CD4-positive, CD25-positive, alpha-beta regulatory T cell (primary cell): ENCODE results near the gene TULP3. TPM values are rescaled to one million over a fixed set of nuclear protein-coding genes. Genes with fewer than 3 reads are reported as not detected.
A peak's percentile ranks its signal among the peaks of the same experiment; 100 is the strongest.

ENCODE experiments used
- ATAC-seq, 2 donors: fragments of 150-1000 bp; cut with Tn5 transposase; one replicate each; pipeline ENCODE4 v1.10.0; 2021; ENCODE audit warnings: low read depth in 2 of 2, moderate number of reproducible peaks in 2 of 2, moderate library complexity in 1 of 2
- DNase-seq, 3 donors: peaks; one replicate each; pipeline versions ENCODE4 v3.0.0 to v3.0.0-alpha.2; 2012 to 2022; ENCODE audit warnings: mixed read lengths in 1 of 3
- H3K27ac ChIP-seq: one replicate; pipeline ENCODE4 v1.7.0; 2013; ENCODE audit warnings: mild to moderate bottlenecking, low read length; ENCODE audit not compliant: insufficient read depth, poor library complexity, severe bottlenecking
- H3K27me3 ChIP-seq: one replicate; pipeline ENCODE4 v1.7.0; 2013; ENCODE audit warnings: low read length; ENCODE audit not compliant: control insufficient read depth, insufficient read depth
- H3K36me3 ChIP-seq: one replicate; pipeline ENCODE4 v1.7.0; 2013; ENCODE audit warnings: mild to moderate bottlenecking, low read length, moderate library complexity; ENCODE audit not compliant: control insufficient read depth, insufficient read depth
- H3K4me1 ChIP-seq: 2 replicates; pipeline ENCODE4 v1.7.0; 2013; ENCODE audit warnings: mild to moderate bottlenecking, low read length; ENCODE audit not compliant: insufficient read depth, control insufficient read depth, poor library complexity, severe bottlenecking
- H3K4me3 ChIP-seq: one replicate; pipeline ENCODE4 v1.7.0; 2013; ENCODE audit warnings: low read depth, mild to moderate bottlenecking, low read length, moderate library complexity
- H3K9me3 ChIP-seq, 2 experiments: 1 replicate in 1 of 2; 2 replicates in 1 of 2; pipeline ENCODE4 v1.7.0; 2013; ENCODE audit warnings: low read length in 2 of 2, mild to moderate bottlenecking in 1 of 2, moderate library complexity in 1 of 2; ENCODE audit not compliant: control insufficient read depth in 2 of 2
- H3K27ac Mint-ChIP-seq, 3 donors: one replicate each; pipeline ENCODE4 v1.8.0; 2020 to 2022; ENCODE audit warnings: mild to moderate bottlenecking in 3 of 3, mixed read lengths in 3 of 3, moderate library complexity in 2 of 3
- H3K27me3 Mint-ChIP-seq: one replicate; pipeline ENCODE4 v1.8.0; 2022; ENCODE audit warnings: mild to moderate bottlenecking, mixed read lengths
- H3K36me3 Mint-ChIP-seq: one replicate; pipeline ENCODE4 v1.8.0; 2020; ENCODE audit warnings: mixed read lengths
- H3K4me1 Mint-ChIP-seq, 4 donors: one replicate each; pipeline ENCODE4 v1.8.0; 2020 to 2022; ENCODE audit warnings: mixed read lengths in 4 of 4, mild to moderate bottlenecking in 1 of 4
- H3K4me3 Mint-ChIP-seq, 4 donors: one replicate each; pipeline ENCODE4 v1.8.0; 2020 to 2022; ENCODE audit warnings: mild to moderate bottlenecking in 4 of 4, mixed read lengths in 4 of 4, moderate library complexity in 3 of 4
- H3K9me3 Mint-ChIP-seq, 7 donors: one replicate each; pipeline ENCODE4 v1.8.0; 2020 to 2022; ENCODE audit warnings: mixed read lengths in 7 of 7, mild to moderate bottlenecking in 3 of 7, moderate library complexity in 2 of 7
- polyA plus RNA-seq, 4 donors: library from polyadenylated mRNA; unstranded; fragments of 300-500 nt; fragmentation: Illumina TruSeq; gene quantifications; one replicate each; pipeline ENCODE4 v1.2.3, GENCODE V29; 2021
- total RNA-seq: library from RNA; stranded (reverse); gene quantifications from one replicate; pipeline ENCODE4 v1.2.3, GENCODE V29; 2022

TULP3 gene
- total and polyA plus RNA-seq, 5 donors from 2014 or later, result 2.4 to 7.7 (median 5.7) TPM

GRCh38 chr12:2937500-2937899 lies 46.8 kb downstream of the TULP3 start:
- H3K4me1 ChIP-seq, result no peaks in the 10 kb centered on the region
- H3K27ac ChIP-seq, result no peak overlapping the region
- no peaks in the 10 kb centered on the region for H3K27me3 ChIP-seq
- H3K36me3 ChIP-seq, result peaks cover 21% of the 10 kb centered on the region
- Mint-ChIP-seq H3K4me1 (no peaks in the 10 kb centered on the region), H3K9me3 (no peaks in the 10 kb centered on the region), H3K27me3 (no peaks in the 10 kb centered on the region), H3K4me3 (no peak overlapping the region), H3K36me3 (peaks cover 33% of the 10 kb centered on the region), H3K27ac (no peak overlapping the region)
- H3K4me3 ChIP-seq, result no peak overlapping the region
- ATAC-seq (no peak), DNase-seq (no peak)
- no peaks in the 10 kb centered on the region for H3K9me3 ChIP-seq

- Mint-ChIP-seq H3K27me3 (no peaks in the 10 kb centered on the region), H3K36me3 (peaks cover 29% of the 10 kb centered on the region), H3K27ac (no peak overlapping the region)
Measured at GRCh38 chr12:2939191-2939590, 48.5 kb downstream of the TULP3 start.

GRCh38 chr12:2940564-2940963 lies 49.9 kb downstream of the TULP3 start:
- no peak for DNase-seq
- H3K4me3 Mint-ChIP-seq, result no peak overlapping the region
- H3K4me3 ChIP-seq, result no peak overlapping the region
- H3K27ac Mint-ChIP-seq, result no peak overlapping the region
- no peaks in the 10 kb centered on the region for H3K9me3 ChIP-seq
- H3K27me3 Mint-ChIP-seq, result no peaks in the 10 kb centered on the region
- peaks cover 12% of the 10 kb centered on the region for H3K36me3 ChIP-seq
- no peak overlapping the region for H3K27ac ChIP-seq
- peaks cover 16% of the 10 kb centered on the region for H3K36me3 Mint-ChIP-seq
- no peak for ATAC-seq
- H3K27me3 ChIP-seq, result no peaks in the 10 kb centered on the region
- H3K4me1 ChIP-seq, result peaks cover 4% of the 10 kb centered on the region
- peaks cover 0 to 4% (median 0%) of the 10 kb centered on the region in 4 donors for H3K4me1 Mint-ChIP-seq
- H3K9me3 Mint-ChIP-seq, result no peaks in the 10 kb centered on the region

More at GRCh38 chr12:2939191-2939590, 48.5 kb downstream of the TULP3 start:
- peaks cover 16% of the 10 kb centered on the region for H3K36me3 ChIP-seq
- no peaks in the 10 kb centered on the region for H3K27me3 ChIP-seq
- H3K9me3 Mint-ChIP-seq, result no peaks in the 10 kb centered on the region
- no peak overlapping the region for H3K4me3 Mint-ChIP-seq
- no peak for ATAC-seq
- no peaks in the 10 kb centered on the region for H3K9me3 ChIP-seq
- no peaks in the 10 kb centered on the region for H3K4me1 Mint-ChIP-seq
- no peaks in the 10 kb centered on the region for H3K4me1 ChIP-seq
- DNase-seq, result no peak
- H3K27ac ChIP-seq, result no peak overlapping the region
- H3K4me3 ChIP-seq, result no peak overlapping the region

- Mint-ChIP-seq H3K27ac (no peak overlapping the region), H3K9me3 (no peaks in the 10 kb centered on the region), H3K4me1 (peaks cover 0 to 4% (median 0%) of the 10 kb centered on the region in 4 donors), H3K36me3 (peaks cover 15% of the 10 kb centered on the region), H3K27me3 (no peaks in the 10 kb centered on the region), H3K4me3 (no peak overlapping the region)
- Histone ChIP-seq H3K27me3 (no peaks in the 10 kb centered on the region), H3K36me3 (peaks cover 12% of the 10 kb centered on the region), H3K4me3 (no peak overlapping the region), H3K4me1 (peaks cover 4% of the 10 kb centered on the region), H3K27ac (no peak overlapping the region), H3K9me3 (no peaks in the 10 kb centered on the region)
- DNase-seq (no peak), ATAC-seq (no peak)
Measured at GRCh38 chr12:2941524-2941923, 50.8 kb downstream of the TULP3 start.

DNA sequence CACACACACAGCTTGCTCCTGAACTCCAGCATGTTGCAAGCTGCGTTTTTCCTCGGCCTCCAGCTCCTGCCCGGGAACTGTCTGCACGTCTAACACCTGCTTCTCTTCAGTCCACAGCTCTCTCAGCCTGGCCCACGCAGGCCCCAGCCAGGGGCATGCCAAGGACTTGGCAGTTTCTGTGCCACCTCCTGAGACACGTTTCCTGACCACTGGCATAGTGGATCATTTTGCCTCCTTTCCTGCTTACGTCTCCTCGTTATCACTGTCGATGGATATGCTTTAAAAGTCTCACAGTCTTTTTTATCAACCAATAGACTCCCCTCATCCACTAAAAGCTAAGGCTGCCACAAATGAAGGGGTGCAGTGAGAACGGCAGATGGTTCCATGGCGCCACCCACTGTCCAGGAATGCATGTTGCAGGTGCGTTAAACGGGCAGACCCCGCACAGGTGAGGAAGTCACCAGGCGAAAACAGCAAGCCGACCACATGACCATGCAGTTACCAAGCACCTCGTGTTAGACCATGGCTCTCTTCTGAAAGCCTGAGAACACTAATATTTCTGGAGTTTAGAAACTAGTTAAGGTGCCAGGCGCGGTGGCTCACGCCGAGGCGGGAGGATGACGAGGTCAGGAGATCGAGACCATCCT lies 53.8 kb downstream of the TULP3 start:
- Mint-ChIP-seq H3K36me3 (peaks cover 2% of the 10 kb centered on the region), H3K9me3 (no peaks in the 10 kb centered on the region), H3K4me3 (no peak overlapping the region), H3K4me1 (peaks cover 0 to 4% (median 0%) of the 10 kb centered on the region in 4 donors), H3K27me3 (peaks cover 5% of the 10 kb centered on the region), H3K27ac (peak overlapping the region in 1 of 3 donors; percentile 43)
- Histone ChIP-seq H3K27ac (no peak overlapping the region), H3K9me3 (no peaks in the 10 kb centered on the region), H3K4me1 (peaks cover 4% of the 10 kb centered on the region), H3K4me3 (no peak overlapping the region), H3K27me3 (no peaks in the 10 kb centered on the region), H3K36me3 (peaks cover 2% of the 10 kb centered on the region)
- peak; percentile 14 to 70 (median 41) for DNase-seq
- ATAC-seq, result peak; percentile 53 to 65

DNA sequence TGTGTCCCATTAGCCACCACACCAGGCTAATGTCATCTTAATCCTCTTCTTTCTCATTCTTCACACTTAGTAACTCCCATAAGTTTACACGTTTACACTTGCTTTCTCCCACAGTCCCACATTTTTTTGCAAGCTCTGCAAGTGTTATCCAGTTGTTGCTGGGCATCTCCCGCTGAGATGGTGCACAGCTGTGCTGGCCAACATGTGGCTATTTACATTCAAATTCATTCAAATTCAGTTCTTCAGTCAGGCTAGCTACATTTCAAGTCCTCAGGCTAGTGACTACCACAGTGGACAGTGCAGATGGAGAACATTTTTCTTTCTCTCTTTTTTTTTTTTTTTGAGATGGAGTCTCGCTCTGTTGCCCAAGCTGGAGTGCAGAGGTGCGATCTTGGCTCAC lies 58.7 kb downstream of the TULP3 start:
- H3K27ac ChIP-seq, result no peak overlapping the region
- H3K4me3 Mint-ChIP-seq, result no peak overlapping the region
- DNase-seq (no peak), ATAC-seq (no peak)
- no peaks in the 10 kb centered on the region for H3K9me3 ChIP-seq
- H3K36me3 ChIP-seq, result no peaks in the 10 kb centered on the region
- peak overlapping the region in 1 of 3 donors; percentile 50 for H3K27ac Mint-ChIP-seq
- no peaks in the 10 kb centered on the region for H3K27me3 ChIP-seq
- H3K4me1 Mint-ChIP-seq, result peaks cover 0 to 4% (median 0%) of the 10 kb centered on the region in 4 donors
- no peak overlapping the region for H3K4me3 ChIP-seq
- no peaks in the 10 kb centered on the region for H3K36me3 Mint-ChIP-seq
- H3K4me1 ChIP-seq, result peaks cover 4% of the 10 kb centered on the region
- H3K27me3 Mint-ChIP-seq, result peaks cover 10% of the 10 kb centered on the region
- no peaks in the 10 kb centered on the region for H3K9me3 Mint-ChIP-seq

- H3K27ac Mint-ChIP-seq, result no peak overlapping the region
- Histone ChIP-seq H3K4me1 (peaks cover 13% of the 10 kb centered on the region), H3K27me3 (peaks cover 17% of the 10 kb centered on the region), H3K4me3 (no peak overlapping the region), H3K36me3 (no peaks in the 10 kb centered on the region), H3K27ac (no peak overlapping the region), H3K9me3 (no peaks in the 10 kb centered on the region)
- DNase-seq, result no peak
- no peak for ATAC-seq
- no peaks in the 10 kb centered on the region for H3K9me3 Mint-ChIP-seq
- no peaks in the 10 kb centered on the region for H3K36me3 Mint-ChIP-seq
- H3K4me3 Mint-ChIP-seq, result no peak overlapping the region
- H3K27me3 Mint-ChIP-seq, result peaks cover 41% of the 10 kb centered on the region
- peaks cover 0 to 15% (median 7%) of the 10 kb centered on the region in 4 donors for H3K4me1 Mint-ChIP-seq
Measured at GRCh38 chr12:2955888-2956287, 65.2 kb downstream of the TULP3 start.

DNA sequence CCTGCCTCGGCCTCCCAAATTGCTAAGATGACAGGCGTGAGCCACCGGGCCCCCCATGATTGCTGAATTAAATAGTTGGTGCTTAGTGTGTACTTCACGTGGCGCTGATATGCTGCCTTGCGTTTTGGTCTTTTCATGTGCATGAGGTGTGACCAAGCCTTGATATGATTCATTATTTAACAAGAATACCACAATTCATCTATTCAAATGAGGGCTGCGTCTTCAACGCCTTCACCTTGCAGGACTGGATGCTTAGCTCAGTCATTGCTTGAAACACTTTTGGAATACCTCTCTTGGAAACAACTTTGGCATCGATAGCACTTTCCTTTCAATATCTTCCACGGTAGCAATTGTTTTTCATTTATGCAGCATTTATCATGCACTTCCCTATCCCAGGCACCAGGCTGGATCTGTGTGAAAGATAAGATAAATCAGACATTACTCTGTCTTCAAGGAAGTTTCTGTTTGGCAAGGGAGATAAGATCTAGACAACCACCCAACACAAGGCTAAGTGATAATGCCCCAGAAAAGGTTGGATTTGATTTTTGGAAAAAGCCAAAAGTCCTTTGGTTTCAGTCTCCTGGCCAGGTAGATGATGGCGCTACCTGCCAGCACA lies 67.2 kb downstream of the TULP3 start:
- Mint-ChIP-seq H3K9me3 (no peaks in the 10 kb centered on the region), H3K27ac (no peak overlapping the region), H3K36me3 (no peaks in the 10 kb centered on the region), H3K4me3 (peak overlapping the region in 2 of 4 donors; percentile 1 to 67), H3K27me3 (peaks cover 49% of the 10 kb centered on the region), H3K4me1 (peaks cover 0 to 16% (median 8%) of the 10 kb centered on the region in 4 donors)
- Histone ChIP-seq H3K36me3 (no peaks in the 10 kb centered on the region), H3K27me3 (peaks cover 26% of the 10 kb centered on the region), H3K4me3 (no peak overlapping the region), H3K9me3 (no peaks in the 10 kb centered on the region), H3K27ac (no peak overlapping the region), H3K4me1 (peaks cover 13% of the 10 kb centered on the region)
- ATAC-seq (no peak), DNase-seq (no peak)
